Putamen (tissue), 1 donor: Measurements from ENCODE around the gene ZNF880.
"Not testable (repeated sequence)": the region's sequence is repeated elsewhere in the genome, so short reads cannot be mapped to it uniquely, and the experiment has no call there.

Experiments used
- DNase-seq: peaks from one replicate; pipeline ENCODE4 v3.0.0-alpha.2; 2016; ENCODE audit warnings: low spot score

The ZNF880 gene

DNA sequence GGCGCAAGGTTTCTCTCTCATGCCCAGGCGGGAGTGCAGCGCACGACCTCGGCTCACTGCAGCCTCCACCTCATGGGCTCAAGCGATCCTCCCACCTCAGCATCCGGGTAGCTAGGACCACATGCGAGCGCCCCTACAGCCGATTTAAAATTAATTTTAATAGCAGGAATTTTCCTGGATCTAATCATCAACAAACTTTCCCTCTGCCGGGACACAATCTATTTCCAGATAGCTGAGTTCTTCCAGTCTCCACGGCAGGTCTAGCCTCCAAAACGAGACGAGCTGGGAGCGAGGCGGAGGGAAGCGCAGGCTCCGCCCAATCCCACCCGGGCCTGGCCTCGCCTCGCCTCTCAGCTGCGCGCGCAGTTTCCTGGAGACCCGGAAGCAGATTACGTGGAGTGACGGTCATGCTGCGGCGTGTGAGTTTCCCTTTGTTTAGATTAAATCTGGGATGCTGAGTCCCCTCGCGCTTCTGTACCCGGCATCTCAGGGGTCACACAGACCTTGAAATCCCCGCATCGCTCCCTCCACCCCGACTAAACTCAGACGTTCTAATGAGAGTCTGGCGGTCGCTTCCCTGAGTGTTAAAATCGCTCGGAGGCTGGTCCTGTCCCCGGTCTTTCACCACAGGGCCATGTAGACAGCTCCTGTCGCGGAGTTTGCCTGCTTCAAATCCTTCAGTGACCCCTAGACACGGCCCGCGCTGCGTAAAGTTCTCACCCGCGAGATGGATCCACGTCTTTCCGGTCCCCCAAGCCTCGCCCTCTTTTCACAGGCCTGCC is at the start of gene ZNF880:
Gene ZNF880 (plus strand): TSS at position 365 of the 782 bp plus-strand sequence. CDS start 43 bp downstream, at position 408.
- DNase-seq, result peak; percentile 93

GRCh38 chr19:52322429-52322828 is 47.3 kb upstream of the ZNF880 start:
- DNase-seq, result no peak

GRCh38 chr19:52331757-52332156 is 38.0 kb upstream of the ZNF880 start:
- no peak for DNase-seq

- no peak for DNase-seq
Observed at GRCh38 chr19:52335768-52336116, 34.0 kb upstream of the ZNF880 start.

DNA sequence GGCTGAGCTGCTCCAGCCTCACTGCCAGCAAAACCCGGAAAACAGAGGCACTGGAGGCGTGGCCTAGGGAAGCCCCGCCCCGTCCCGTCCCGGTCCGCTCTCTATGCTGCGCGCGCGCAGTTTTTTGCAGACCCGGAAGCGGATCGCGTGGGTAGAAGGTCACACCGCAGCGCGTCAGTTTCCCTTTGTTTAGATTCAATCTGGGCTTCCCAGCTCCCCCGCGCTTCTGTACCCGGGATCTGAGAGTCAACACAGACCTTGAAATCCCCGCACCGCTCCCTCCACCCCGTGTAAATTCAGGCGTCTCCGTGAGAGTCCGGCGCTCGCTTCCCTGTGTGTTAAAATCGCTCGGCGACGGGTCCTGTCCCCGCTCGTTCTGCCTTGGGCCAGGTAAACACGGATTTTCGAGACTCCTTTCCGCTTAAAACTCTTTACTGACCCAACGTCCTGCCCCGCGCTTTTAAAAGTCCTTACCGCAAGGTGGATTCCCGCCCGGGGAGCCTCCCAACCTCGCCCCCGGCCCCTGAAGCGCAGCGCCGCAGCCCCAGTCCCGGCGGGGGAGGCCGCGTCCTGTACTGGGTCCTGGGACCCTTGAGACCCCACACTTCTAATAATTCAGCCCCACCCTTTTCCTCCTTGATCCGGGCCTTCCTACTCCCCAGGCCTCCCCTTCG is 33.5 kb upstream of the ZNF880 start, which contains the start of gene ZNF610:
Gene ZNF610 (plus strand): TSS at position 127 of the 674 bp plus-strand sequence. CDS start 12,930 bp downstream, outside the sequence.
- DNase-seq, result peak; percentile 90

DNA sequence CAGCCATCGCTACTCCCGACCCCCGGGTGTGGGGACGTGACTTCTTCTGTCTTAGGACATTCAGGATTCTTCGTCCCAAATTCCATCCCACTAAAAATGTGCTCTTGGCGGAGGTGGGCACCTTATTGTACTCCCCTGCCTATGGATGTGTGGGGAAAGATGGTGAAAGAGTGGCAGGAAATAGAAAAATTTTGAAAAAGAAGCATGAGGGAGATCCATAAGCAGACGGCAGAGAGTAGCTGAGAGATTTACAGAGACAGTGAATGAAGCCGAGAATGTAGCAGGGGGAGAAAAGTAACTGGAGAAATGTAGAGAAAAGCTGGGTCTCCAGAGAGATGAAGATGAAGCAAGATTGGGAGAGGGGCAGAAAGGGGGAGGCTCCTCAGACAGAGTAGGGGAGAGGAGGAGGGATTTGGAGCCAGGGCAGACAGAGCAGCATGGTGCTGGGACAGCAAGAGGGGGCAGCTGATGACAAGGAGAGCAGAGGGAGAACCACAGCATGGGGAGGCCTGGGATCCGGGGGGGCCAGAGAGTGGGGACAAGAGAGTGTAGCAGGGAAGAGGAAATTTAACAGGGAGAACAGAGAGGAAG is 32.8 kb upstream of the ZNF880 start:
- DNase-seq, result no peak

GRCh38 chr19:52339022-52339421 is 30.7 kb upstream of the ZNF880 start:
- DNase-seq, result not testable (repeated sequence)

DNA sequence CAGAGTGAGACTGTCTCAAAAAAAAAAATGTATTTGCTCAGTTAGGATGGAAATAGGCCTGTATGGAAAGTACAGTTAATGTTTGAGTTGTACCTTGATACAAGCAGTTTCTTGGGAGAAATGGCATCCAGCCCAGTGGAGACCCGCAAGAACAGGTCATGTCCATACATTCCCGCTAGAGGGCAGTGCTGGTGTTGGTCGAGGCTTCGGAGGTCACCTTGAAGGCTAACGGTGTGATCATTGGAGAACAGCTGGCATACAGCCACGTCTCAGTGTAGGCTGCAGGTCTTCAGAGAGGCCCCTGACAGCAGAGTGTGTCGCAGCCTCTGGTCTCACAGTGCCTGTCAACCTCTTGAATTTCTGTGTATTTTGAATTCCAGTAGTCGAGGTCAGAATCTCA is 26.2 kb upstream of the ZNF880 start:
- DNase-seq, result peak; percentile 15

GRCh38 chr19:52345162-52345561 is 24.6 kb upstream of the ZNF880 start:
- DNase-seq, result no peak

DNA sequence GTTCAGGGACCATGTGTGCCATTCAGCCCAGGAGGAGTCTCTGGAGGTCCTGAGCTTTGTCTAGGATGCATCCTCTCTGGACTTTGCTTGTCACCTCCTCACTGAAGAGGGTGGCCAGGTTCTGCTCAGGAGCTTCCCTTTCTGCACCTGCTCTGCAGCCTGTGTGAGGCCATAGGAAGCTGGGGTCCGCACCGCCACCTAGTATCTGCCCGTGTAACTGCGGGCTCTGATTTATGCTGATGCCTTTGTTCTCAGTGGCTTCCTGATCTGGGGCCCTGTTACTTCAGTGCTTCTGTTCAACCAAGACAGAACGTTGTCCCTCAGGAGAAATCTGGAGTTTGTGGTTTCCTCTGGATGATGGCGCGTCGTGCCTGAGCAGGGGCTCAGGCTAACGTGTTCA is 18.2 kb upstream of the ZNF880 start:
- DNase-seq, result no peak

GRCh38 chr19:52366414-52366824 is 3.3 kb upstream of the ZNF880 start:
- no peak for DNase-seq

DNA sequence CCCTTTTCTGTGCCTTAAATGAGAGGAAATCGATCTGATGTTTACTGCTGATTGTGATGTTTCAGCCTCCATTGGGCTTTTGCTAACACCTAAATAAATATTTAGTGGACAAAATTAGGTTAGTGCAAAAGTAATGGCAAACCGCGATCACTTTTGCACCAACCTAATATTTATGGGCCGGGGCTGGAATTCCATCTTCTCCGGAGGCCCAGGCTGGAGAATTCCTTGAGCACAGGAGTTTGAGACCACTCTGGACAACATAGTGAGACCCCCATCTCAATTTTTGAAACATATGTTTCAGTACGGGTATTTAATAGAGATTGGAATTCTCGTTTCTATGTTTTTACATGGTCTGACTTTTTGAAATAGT is 603 bp downstream of the ZNF880 start:
- no peak for DNase-seq

DNA sequence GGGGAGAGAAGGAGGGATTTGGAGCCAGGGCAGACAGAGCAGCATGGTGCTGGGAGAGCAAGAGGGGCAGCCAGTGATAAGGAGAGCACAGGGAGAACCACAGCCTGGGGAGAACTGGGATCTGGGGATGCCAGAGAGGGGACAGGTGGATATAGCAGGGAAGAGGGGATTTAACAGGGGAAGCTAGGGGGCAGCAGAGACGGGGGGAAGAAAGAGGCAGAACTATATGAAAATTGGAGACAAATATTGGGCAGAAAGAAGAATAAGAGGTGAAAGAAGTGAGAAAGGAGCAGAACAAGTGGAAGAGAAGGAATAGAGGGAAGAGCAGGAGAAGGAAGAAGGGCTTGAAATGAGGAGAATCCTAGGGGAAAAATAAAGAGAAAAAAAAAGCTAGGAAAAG is 21.4 kb downstream of the ZNF880 start:
- no peak for DNase-seq

- peak; percentile 91 for DNase-seq
Observed at GRCh38 chr19:52397310-52398080, 27.8 kb downstream of the ZNF880 start, which contains the start of gene ZNF528. ZNF528 (plus strand) TSS chr19:52397849; CDS start chr19:52402014, 4,165 bp downstream.

- no peak for DNase-seq
Observed at GRCh38 chr19:52398081-52398441, 28.3 kb downstream of the ZNF880 start.

GRCh38 chr19:52410276-52410675 is 40.6 kb downstream of the ZNF880 start:
- DNase-seq, result no peak

DNA sequence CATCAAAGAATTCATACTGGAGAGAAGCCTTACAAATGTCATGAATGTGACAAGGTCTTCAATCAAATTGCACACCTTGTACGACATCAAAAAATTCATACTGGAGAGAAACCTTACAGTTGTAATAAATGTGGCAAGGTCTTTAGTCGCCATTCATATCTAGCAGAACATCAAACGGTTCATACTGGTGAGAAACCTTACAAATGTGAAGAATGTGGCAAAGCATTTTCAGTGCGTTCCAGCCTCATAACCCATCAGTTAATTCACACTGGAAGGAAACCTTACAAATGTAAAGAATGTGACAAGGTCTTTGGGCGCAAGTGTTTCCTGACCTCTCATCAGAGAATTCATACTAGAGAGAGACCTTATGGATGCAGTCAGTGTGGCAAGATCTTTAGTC is 46.0 kb downstream of the ZNF880 start:
- no peak for DNase-seq

GRCh38 chr19:52428937-52429336 is 59.2 kb downstream of the ZNF880 start, which contains the start of gene ZNF534:
ZNF534 (plus strand) TSS chr19:52429148; CDS start chr19:52431475, 2,327 bp downstream.
- no peak for DNase-seq
